Activated T-cell treated with anti-CD3 and anti-CD28 coated beads, Interleukin-2, amount 50 U/mL, for 48 hours (primary cell): ENCODE data around the gene ANXA11.
"Not testable (repeated sequence)": the region's sequence is repeated elsewhere in the genome, so short reads cannot be mapped to it uniquely, and the experiment has no call there.

Experiments
- DNase-seq, 2 experiments: peaks; one replicate each; pipeline ENCODE4 v3.0.0-alpha.2; 2020

ANXA11 gene

GRCh38 chr10:80205477-80206276 lies at the start of gene ANXA11:
Gene ANXA11, minus strand, starts transcription at chr10:80205537. Its CDS starts 32,676 bp downstream, at chr10:80172861.
- peak; percentile 88 to 91 for DNase-seq

GRCh38 chr10:80254726-80255125 lies 49.4 kb upstream of the ANXA11 start:
- not testable (repeated sequence) for DNase-seq

GRCh38 chr10:80253963-80254271 lies 48.6 kb upstream of the ANXA11 start:
- not testable (repeated sequence) for DNase-seq

- no peak for DNase-seq
These were observed 48.1 kb upstream of the ANXA11 start for GRCh38 chr10:80253266-80253962.

- no peak for DNase-seq
These were observed 47.1 kb upstream of the ANXA11 start for GRCh38 chr10:80252296-80252887.

- not testable (repeated sequence) for DNase-seq
These were observed 46.5 kb upstream of the ANXA11 start for GRCh38 chr10:80251703-80252280.

GRCh38 chr10:80250399-80250798 lies 45.1 kb upstream of the ANXA11 start:
- not testable (repeated sequence) for DNase-seq

DNA sequence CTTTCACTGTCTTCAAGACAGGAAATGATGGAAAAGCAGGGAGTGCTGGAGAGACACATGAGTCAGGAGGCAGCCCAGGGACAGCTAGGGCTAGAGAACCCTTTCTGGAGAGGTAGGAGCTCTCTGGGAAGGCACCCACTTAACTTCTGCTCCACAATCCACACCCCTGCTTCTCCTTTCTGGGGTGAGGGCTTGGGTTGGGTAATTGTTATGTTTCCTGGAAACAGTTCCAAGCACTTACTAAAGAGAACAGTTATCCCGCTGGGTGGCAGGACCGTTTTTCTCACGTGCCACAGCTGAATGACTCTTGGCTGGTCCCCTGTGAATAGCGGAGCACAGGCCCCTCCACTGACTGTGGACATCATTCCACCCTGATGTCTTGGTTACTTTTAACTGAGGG lies 44.6 kb upstream of the ANXA11 start:
- not testable (repeated sequence) for DNase-seq

DNA sequence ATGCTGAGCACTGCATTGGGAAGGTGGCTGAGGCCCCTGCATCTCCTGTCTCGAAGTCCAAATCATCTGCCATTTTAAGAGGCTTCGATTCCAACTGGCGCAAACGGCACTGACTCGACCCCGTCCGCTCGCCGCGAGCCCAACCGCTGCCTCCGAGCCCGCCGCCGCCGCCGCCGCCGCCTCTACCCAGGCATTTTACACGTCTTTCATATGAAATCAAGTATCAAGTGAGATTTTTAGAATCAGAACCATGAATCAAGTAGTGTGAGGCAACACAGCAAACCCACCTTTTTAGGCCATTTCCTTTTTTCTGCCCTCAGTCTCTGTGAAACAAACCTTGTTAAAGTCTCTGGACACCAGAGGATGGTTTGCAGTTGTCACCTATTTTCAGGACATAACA lies 42.3 kb upstream of the ANXA11 start:
- not testable (repeated sequence) for DNase-seq

GRCh38 chr10:80244371-80244770 lies 39.0 kb upstream of the ANXA11 start:
- DNase-seq = not testable (repeated sequence)

- DNase-seq = not testable (repeated sequence)
These were observed 37.0 kb upstream of the ANXA11 start for GRCh38 chr10:80242341-80242740.

GRCh38 chr10:80236457-80236856 lies 31.1 kb upstream of the ANXA11 start:
- DNase-seq = not testable (repeated sequence)

DNA sequence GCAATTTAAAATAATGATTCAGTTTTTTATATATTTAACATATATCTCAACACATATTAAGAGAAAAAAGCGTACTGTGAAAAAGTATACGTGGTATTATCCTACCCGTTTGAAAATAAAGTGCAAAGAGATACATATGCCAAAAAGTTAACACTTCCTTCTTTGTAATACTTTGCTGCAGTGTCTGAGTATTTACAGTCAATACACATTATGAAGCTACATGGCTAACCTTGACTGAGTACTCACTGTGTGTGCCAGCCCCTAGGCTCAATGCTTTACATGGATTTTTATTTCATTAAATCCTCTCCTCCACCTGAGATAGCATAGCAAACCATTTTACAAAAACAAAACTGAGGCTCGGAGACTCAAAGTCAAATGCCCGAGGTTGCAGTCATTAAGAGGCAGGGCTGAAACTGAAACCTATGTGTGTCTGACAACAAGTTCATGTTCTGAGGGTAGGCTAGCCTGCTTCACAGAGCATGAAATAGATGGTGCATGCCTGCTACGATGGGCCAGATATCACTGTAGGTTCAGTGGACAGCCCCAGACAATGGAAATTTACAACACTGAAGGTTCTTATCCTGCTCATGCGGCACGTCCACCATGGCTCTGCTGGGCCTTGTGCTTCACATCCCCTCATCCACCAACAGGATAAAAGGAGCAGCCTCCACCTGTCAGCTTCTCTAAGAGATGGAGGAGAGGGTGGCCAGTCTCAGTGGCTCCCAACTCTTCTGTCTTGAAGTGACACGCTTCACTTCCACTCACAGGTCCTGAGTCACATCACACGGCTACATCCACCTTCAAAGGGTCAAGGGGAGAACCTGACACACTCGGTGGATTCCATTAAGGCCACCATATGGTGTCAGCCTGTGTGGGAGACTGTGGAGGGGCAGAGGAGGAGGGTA lies 29.2 kb upstream of the ANXA11 start:
- not testable (repeated sequence) for DNase-seq

DNA sequence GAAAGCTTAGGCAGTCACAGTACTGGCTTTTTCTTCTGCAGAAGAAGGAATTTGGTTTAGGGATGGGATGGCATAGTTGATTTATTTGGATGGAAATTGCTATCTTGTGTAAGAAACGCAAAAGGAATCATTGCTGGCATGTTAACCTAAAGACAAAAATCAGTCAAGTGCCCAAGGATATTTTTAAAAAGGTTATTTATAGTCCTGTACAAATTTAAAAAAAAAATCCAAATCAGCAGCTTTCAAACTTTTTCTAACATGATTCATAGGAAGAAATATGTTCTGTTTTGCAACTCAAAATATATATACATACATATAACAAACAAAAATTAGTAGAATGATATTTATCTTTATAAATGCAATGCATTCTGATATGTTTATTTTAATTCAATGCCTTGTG lies 28.5 kb upstream of the ANXA11 start:
- DNase-seq = not testable (repeated sequence)

GRCh38 chr10:80226723-80227122 lies 21.4 kb upstream of the ANXA11 start:
- not testable (repeated sequence) for DNase-seq

GRCh38 chr10:80223031-80223419 lies 17.7 kb upstream of the ANXA11 start:
- not testable (repeated sequence) for DNase-seq

GRCh38 chr10:80218878-80219277 lies 13.5 kb upstream of the ANXA11 start:
- DNase-seq = not testable (repeated sequence)

- DNase-seq = not testable (repeated sequence)
These were observed 9.1 kb upstream of the ANXA11 start for GRCh38 chr10:80214368-80214982.

GRCh38 chr10:80212535-80213115 lies 7.3 kb upstream of the ANXA11 start:
- not testable (repeated sequence) for DNase-seq

DNA sequence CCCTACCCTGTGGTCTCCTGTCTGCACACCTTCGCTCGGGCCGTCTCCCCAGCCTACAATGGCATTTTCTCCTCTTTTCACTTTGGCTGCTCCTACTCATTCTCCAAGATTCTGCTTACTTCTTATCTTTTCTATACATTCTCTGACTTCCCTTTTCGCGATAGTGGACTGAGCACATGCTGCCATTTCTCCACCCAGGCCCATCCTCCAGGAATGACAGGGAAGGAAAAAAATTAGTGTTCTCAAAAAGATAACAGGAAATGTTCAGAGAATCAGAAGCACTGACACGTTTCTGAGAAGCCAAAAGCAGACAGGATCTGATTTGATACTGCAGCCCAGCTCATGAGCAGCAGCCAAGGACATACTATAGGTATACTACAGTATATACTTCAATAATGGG lies 6.4 kb upstream of the ANXA11 start:
- no peak for DNase-seq

DNA sequence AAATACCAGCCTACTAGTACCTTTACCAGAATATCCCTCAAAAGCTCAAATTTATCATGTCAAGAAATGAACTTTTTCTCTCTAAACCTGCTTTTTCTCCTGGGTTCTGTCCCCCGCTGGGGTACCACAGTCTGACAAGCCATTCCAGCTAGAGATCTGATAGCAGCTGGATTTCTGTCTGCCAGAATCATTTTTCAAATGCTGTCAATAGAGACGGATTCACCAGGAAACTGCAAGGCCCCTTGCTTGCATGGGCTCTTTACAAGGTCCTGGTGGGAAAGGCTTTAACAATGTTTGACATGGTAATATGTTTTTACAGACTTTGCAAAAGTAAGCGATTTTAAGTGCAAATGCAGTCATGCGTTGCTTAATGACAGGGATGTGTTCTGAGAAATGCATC lies 4.9 kb upstream of the ANXA11 start:
- DNase-seq = no peak
